Measurements from ENCODE around the gene TDRD7. TPM values are rescaled to one million over a fixed set of nuclear protein-coding genes. Genes with fewer than 3 reads are reported as not detected.

Gene TDRD7
- total RNA-seq, 1 experiment from 2014 or later = 22.0 TPM

DNA sequence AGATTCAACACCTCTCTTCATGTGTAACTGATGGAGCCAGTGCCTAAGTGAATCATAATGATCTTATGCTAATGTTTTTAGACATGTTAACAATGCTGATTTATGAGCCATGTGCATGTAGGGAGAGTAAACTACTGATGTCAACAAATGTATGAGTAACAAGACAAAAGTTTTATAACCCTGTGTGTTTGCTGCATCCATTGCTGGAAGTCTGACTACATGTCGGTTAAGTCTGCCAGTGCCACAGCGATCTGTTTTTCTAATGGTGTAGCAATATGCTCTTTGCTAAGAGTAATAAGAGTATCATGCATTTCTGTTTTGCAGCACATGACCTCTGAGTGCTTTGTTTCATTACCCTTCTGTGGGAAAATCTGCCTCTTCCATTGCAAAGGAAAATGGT lies 63.2 kb downstream of the TDRD7 start:
- TF ChIP-seq, protein P1, sequence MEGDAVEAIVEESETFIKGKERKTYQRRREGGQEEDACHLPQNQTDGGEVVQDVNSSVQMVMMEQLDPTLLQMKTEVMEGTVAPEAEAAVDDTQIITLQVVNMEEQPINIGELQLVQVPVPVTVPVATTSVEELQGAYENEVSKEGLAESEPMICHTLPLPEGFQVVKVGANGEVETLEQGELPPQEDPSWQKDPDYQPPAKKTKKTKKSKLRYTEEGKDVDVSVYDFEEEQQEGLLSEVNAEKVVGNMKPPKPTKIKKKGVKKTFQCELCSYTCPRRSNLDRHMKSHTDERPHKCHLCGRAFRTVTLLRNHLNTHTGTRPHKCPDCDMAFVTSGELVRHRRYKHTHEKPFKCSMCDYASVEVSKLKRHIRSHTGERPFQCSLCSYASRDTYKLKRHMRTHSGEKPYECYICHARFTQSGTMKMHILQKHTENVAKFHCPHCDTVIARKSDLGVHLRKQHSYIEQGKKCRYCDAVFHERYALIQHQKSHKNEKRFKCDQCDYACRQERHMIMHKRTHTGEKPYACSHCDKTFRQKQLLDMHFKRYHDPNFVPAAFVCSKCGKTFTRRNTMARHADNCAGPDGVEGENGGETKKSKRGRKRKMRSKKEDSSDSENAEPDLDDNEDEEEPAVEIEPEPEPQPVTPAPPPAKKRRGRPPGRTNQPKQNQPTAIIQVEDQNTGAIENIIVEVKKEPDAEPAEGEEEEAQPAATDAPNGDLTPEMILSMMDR (IDR thresholded peaks at IDR 0.05; ENCODE audit: insufficient read depth in 1 of 2, low read depth in 1 of 2, low read length in 1 of 2, severe bottlenecking in 1 of 2, unreplicated experiment in 1 of 2) = no peak
- no peaks in the 10 kb centered on the region for H3K9me3 Mint-ChIP-seq (ENCODE audit: unreplicated experiment)
- H3K36me3 Mint-ChIP-seq (ENCODE audit: insufficient read depth, unreplicated experiment) = peaks cover 15% of the 10 kb centered on the region
- H3K27me3 ChIP-seq (replicated peaks; ENCODE audit: control insufficient read depth, insufficient read depth, low read length) = no peaks in the 10 kb centered on the region
- no peak for DNase-seq
- ChIA-PET CTCF (no interaction called here), POLR2A (no interaction called here)
- no peaks in the 10 kb centered on the region for H3K4me1 ChIP-seq
- intact Hi-C loops (cut with micrococcal nuclease; ENCODE audit: unreplicated experiment) = no loop called here
- no peak overlapping the region for H3K27ac Mint-ChIP-seq (ENCODE audit: unreplicated experiment)
- no peaks in the 10 kb centered on the region for H3K4me1 Mint-ChIP-seq (ENCODE audit: low read depth, unreplicated experiment)
- H3K9me3 ChIP-seq = no peaks in the 10 kb centered on the region
- H3K4me3 Mint-ChIP-seq (ENCODE audit: unreplicated experiment) = no peak overlapping the region
- H3K36me3 ChIP-seq (ENCODE audit: control insufficient read depth, insufficient read depth, low read length) = no peaks in the 10 kb centered on the region
- no peak overlapping the region for H3K4me3 ChIP-seq (ENCODE audit: low read depth, low read length)
- BruUV-seq (replicated peaks) = no TSS peak
- H3K27me3 Mint-ChIP-seq (ENCODE audit: insufficient read depth, unreplicated experiment) = no peaks in the 10 kb centered on the region

DNA sequence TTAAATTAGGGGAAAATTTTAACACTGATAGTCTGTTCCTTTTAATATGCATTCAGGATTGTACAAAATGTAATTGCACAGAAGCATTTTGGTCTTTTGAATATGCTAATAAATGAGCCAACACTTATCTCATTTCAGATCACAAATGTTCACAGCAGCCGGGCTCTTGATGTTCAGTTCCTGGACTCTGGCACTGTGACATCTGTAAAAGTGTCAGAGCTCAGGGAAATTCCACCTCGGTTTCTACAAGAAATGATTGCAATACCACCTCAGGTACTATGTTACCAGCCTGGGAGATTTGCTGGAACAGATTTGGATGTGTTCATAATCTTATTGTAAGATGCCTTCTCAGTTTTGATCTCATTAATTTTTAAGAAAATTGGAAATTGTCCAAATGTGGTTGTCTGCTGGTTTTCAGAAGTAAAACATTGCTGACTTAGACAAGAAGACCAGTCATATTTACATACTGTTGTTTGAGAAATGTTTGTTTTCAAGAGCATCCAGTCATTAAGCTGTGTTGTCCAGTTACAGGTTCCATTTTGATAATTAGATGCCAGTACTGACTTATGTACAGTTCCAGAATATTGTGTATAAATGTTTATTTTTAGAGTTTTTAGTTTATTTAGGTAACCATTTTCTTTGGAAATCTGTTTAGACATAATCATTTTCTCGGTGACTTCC lies 66.5 kb downstream of the TDRD7 start:
- no peaks in the 10 kb centered on the region for H3K27me3 Mint-ChIP-seq (ENCODE audit: insufficient read depth, unreplicated experiment)
- H3K4me3 ChIP-seq (ENCODE audit: low read depth, low read length) = no peak overlapping the region
- no peak overlapping the region for H3K4me3 Mint-ChIP-seq (ENCODE audit: unreplicated experiment)
- no peaks in the 10 kb centered on the region for H3K4me1 ChIP-seq
- intact Hi-C loops (cut with micrococcal nuclease; ENCODE audit: unreplicated experiment) = no loop called here
- ChIA-PET POLR2A (no interaction called here), CTCF (no interaction called here)
- no peaks in the 10 kb centered on the region for H3K9me3 ChIP-seq
- no peak overlapping the region for H3K27ac Mint-ChIP-seq (ENCODE audit: unreplicated experiment)
- no peaks in the 10 kb centered on the region for H3K27me3 ChIP-seq (replicated peaks; ENCODE audit: control insufficient read depth, insufficient read depth, low read length)
- no peaks in the 10 kb centered on the region for H3K4me1 Mint-ChIP-seq (ENCODE audit: low read depth, unreplicated experiment)
- TF ChIP-seq, protein P1 (IDR thresholded peaks at IDR 0.05; ENCODE audit: insufficient read depth in 1 of 2, low read depth in 1 of 2, low read length in 1 of 2, severe bottlenecking in 1 of 2, unreplicated experiment in 1 of 2) = no peak
- DNase-seq = no peak
- H3K36me3 ChIP-seq (ENCODE audit: control insufficient read depth, insufficient read depth, low read length) = no peaks in the 10 kb centered on the region
- peaks cover 16% of the 10 kb centered on the region for H3K36me3 Mint-ChIP-seq (ENCODE audit: insufficient read depth, unreplicated experiment)
- no TSS peak for BruUV-seq (replicated peaks)
- no peaks in the 10 kb centered on the region for H3K9me3 Mint-ChIP-seq (ENCODE audit: unreplicated experiment)

DNA sequence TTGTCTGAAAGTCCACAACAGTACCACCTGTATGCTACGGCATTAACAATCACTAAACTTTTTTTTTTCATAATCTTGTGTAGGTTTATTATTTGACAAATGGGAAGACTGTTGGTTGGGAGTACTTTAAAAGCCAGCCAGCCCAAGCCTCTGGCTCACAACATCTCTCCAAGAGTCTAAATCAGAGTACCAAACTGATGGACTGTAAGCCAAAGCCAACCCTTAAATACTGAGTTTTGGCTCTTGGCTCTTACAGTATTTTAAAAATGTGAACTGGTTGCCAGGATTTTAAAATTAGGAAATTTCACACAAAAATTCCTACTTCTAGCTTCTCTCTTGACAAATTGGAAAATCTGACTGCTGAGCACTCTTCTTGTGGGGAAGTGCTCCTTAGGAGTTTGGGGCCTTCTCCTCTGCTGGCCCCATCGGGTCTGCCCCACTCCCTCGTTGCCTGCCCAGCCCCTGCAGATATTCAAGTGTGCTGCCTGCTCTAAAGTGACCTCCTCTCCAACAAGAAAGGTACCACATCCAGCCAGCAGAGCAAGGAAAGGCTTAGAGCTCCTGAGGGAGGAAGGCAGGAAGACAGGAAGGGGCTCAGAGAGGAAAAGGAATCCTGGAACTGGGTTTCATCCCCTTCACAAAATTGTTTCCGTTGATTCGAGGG lies 67.7 kb downstream of the TDRD7 start:
- H3K4me1 ChIP-seq = no peaks in the 10 kb centered on the region
- BruUV-seq (replicated peaks) = no TSS peak
- Mint-ChIP-seq H3K27ac (ENCODE audit: unreplicated experiment) (no peak overlapping the region), H3K27me3 (ENCODE audit: insufficient read depth, unreplicated experiment) (no peaks in the 10 kb centered on the region), H3K4me3 (ENCODE audit: unreplicated experiment) (no peak overlapping the region), H3K36me3 (ENCODE audit: insufficient read depth, unreplicated experiment) (peaks cover 15% of the 10 kb centered on the region), H3K9me3 (ENCODE audit: unreplicated experiment) (no peaks in the 10 kb centered on the region), H3K4me1 (ENCODE audit: low read depth, unreplicated experiment) (no peaks in the 10 kb centered on the region)
- TF ChIP-seq, protein P1 (IDR thresholded peaks at IDR 0.05; ENCODE audit: insufficient read depth in 1 of 2, low read depth in 1 of 2, low read length in 1 of 2, severe bottlenecking in 1 of 2, unreplicated experiment in 1 of 2) = no peak
- CTCF ChIA-PET = no interaction called here
- H3K9me3 ChIP-seq = no peaks in the 10 kb centered on the region
- H3K4me3 ChIP-seq (ENCODE audit: low read depth, low read length) = no peak overlapping the region
- POLR2A ChIA-PET = interaction anchor here (0.6 kb wide), 1 partner anchor 20 kb away, joined by 4 read pairs; no protein-coding TSS in a partner anchor
- H3K27me3 ChIP-seq (replicated peaks; ENCODE audit: control insufficient read depth, insufficient read depth, low read length) = no peaks in the 10 kb centered on the region
- intact Hi-C loops (cut with micrococcal nuclease; ENCODE audit: unreplicated experiment) = no loop called here
- no peak for DNase-seq
- H3K36me3 ChIP-seq (ENCODE audit: control insufficient read depth, insufficient read depth, low read length) = no peaks in the 10 kb centered on the region
